Activated CD4-positive, alpha-beta T cell treated with anti-CD3 and anti-CD28 coated beads, Interleukin-2, amount 50 U/mL, for 24 hours (primary cell): ENCODE data around the gene C2orf68.
"Not testable (repeated sequence)": the region's sequence is repeated elsewhere in the genome, so short reads cannot be mapped to it uniquely, and the experiment has no call there.

Experiments used
- DNase-seq, 2 donors: peaks; one replicate each; pipeline ENCODE4 v3.0.0-alpha.2; 2020; ENCODE audit warnings: low read depth in 1 of 2, low spot score in 1 of 2

Gene C2orf68

GRCh38 chr2:85611705-85612587 is at the start of gene C2orf68:
Gene C2orf68 (minus strand): TSS chr2:85612066. CDS start chr2:85611984, 82 bp downstream.
- DNase-seq = peak; percentile 68 to 80

GRCh38 chr2:85661139-85661858 is 49.4 kb upstream of the C2orf68 start:
- no peak for DNase-seq

GRCh38 chr2:85660725-85661124 is 48.9 kb upstream of the C2orf68 start:
- no peak for DNase-seq

GRCh38 chr2:85660301-85660700 is 48.4 kb upstream of the C2orf68 start:
- not testable (repeated sequence) for DNase-seq

GRCh38 chr2:85659324-85659981 is 47.6 kb upstream of the C2orf68 start:
- no peak for DNase-seq

- not testable (repeated sequence) for DNase-seq
Measured at GRCh38 chr2:85657399-85657798, 45.5 kb upstream of the C2orf68 start.

GRCh38 chr2:85656468-85656867 is 44.6 kb upstream of the C2orf68 start:
- DNase-seq = no peak

- DNase-seq = no peak
Measured at GRCh38 chr2:85655961-85656417, 44.1 kb upstream of the C2orf68 start.

GRCh38 chr2:85653996-85654395 is 42.1 kb upstream of the C2orf68 start:
- DNase-seq = no peak

- DNase-seq = no peak
Measured at GRCh38 chr2:85652056-85652455, 40.2 kb upstream of the C2orf68 start.

GRCh38 chr2:85651097-85651496 is 39.2 kb upstream of the C2orf68 start:
- DNase-seq = no peak

GRCh38 chr2:85650456-85650855 is 38.6 kb upstream of the C2orf68 start:
- no peak for DNase-seq

GRCh38 chr2:85649201-85650190 is 37.6 kb upstream of the C2orf68 start:
- DNase-seq = no peak

GRCh38 chr2:85648619-85649018 is 36.8 kb upstream of the C2orf68 start:
- no peak for DNase-seq

- no peak for DNase-seq
Measured at GRCh38 chr2:85647823-85648526, 36.1 kb upstream of the C2orf68 start.

- no peak for DNase-seq
Measured at GRCh38 chr2:85646166-85646565, 34.3 kb upstream of the C2orf68 start.

- DNase-seq = no peak
Measured at GRCh38 chr2:85644909-85645308, 33.0 kb upstream of the C2orf68 start.

GRCh38 chr2:85642725-85643124 is 30.9 kb upstream of the C2orf68 start:
- DNase-seq = no peak

- no peak for DNase-seq
Measured at GRCh38 chr2:85635636-85636035, 23.8 kb upstream of the C2orf68 start.

- DNase-seq = no peak
Measured at GRCh38 chr2:85635011-85635410, 23.1 kb upstream of the C2orf68 start.
